NCI-H2107 (cell line): ENCODE results near the gene CPA1.

Source experiments
- DNase-seq: peaks from one replicate; lab custom pipeline; 2025; lab: John Stamatoyannopoulos, UW

The CPA1 gene

GRCh38 chr7:130430115-130430514, 49.8 kb downstream of the CPA1 start:
- DNase-seq, result no peak

DNA sequence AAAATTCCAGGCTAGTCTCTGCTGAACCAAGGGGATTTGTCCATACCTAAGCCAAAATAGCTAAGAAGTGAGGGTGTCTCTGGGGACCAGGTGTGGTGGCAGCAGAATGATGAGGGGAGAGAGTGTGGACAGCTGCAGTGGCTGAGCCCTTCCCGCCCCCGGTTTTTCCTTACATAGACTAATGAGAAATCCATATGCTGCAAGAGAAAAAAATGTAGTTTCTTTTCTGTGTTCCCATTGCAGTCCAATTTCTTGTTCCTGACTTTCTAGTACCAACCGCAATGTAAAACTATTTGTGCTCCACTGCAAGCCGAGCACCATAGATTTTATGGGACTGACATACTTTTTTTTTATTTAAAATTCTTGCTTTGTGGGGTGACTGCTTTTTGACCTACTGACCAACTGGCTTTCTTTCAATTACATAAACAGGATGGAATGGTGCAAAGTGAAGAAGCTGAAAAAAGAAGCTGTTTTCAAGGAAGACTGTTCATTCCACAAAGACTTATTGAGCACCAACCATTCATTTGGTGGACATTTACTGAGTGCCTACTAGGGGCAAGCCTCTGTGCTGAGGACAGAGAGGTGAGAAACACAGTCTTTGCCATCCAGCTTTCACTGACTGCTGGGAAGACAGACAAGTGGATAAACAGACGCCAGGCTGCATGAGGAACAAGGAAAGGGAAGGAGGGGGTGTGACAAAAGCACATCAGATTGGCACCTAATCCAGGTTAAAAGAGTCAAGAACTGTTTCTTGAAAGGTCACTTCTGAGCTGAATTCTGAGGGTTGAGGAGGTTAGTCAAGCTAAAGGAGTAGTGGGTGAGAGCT, 50.8 kb downstream of the CPA1 start:
- DNase-seq, result no peak

- DNase-seq, result no peak
These were observed 52.6 kb downstream of the CPA1 start for GRCh38 chr7:130432886-130433285.

DNA sequence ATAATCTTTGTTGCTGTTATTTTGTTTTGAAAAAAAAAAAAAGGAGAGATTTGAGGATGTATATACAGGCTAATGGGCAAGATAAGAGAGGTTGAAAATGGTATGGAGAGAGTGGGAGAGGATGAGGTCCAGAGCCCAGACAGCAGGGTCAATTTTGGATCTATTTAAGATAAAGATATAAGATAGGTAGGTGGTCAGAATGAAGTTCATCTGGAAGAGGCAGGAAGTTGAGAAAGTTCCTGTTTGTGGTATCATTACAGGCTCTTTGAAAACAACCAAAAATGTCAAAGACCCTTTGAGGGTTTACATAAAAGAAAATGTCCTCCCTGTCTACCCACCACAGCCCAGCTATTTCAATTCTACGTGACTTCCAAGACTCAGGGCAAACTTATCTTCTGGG, 53.0 kb downstream of the CPA1 start:
- no peak for DNase-seq

- DNase-seq, result no peak
These were observed 55.1 kb downstream of the CPA1 start for GRCh38 chr7:130435311-130435854.

DNA sequence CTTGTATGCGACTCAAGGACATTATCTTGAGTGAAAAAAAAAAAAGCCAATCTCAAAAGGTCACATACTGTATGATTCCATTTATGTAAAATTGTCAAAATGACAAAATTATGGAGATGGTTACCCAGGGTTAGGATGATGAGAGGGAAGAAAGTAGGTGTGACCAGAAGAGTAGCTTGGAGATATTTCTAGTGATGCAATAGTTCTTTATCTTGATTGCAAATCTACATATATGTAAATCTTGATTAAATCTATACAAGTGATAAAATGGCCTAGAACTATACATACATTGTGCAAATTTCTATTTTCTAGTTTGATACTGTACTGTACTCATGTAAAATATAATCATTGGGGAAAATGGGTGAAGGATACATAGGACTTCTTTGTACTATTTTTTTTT, 56.0 kb downstream of the CPA1 start:
- DNase-seq, result no peak
